Epidermal melanocyte (primary cell): ENCODE results near the gene STMN3.

Experiments used
- DNase-seq: peaks from one replicate; pipeline ENCODE4 v3.0.0; 2011; ENCODE audit warnings: low spot score; ENCODE audit not compliant: insufficient read length

The STMN3 gene

GRCh38 chr20:63590218-63591146 is 62.7 kb downstream of the STMN3 start:
- DNase-seq: no peak
